ENCODE measurements around the gene SLC5A11.
"Not testable (repeated sequence)": the region's sequence is repeated elsewhere in the genome, so short reads cannot be mapped to it uniquely, and the experiment has no call there.

The SLC5A11 gene, protein sequence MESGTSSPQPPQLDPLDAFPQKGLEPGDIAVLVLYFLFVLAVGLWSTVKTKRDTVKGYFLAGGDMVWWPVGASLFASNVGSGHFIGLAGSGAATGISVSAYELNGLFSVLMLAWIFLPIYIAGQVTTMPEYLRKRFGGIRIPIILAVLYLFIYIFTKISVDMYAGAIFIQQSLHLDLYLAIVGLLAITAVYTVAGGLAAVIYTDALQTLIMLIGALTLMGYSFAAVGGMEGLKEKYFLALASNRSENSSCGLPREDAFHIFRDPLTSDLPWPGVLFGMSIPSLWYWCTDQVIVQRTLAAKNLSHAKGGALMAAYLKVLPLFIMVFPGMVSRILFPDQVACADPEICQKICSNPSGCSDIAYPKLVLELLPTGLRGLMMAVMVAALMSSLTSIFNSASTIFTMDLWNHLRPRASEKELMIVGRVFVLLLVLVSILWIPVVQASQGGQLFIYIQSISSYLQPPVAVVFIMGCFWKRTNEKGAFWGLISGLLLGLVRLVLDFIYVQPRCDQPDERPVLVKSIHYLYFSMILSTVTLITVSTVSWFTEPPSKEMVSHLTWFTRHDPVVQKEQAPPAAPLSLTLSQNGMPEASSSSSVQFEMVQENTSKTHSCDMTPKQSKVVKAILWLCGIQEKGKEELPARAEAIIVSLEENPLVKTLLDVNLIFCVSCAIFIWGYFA

GRCh38 chr16:24845726-24846547 lies at the start of gene SLC5A11:
Gene SLC5A11 (plus strand): TSS chr16:24845963. CDS start chr16:24858644, 12,681 bp downstream.
- no peaks in the 10 kb centered on the region for H3K9me3 ChIP-seq (ENCODE audit: control insufficient read depth, insufficient read depth, low read length)
- no peaks in the 10 kb centered on the region for H3K27me3 ChIP-seq (ENCODE audit: control insufficient read depth, insufficient read depth, low read length)
- H3K4me1 ChIP-seq (ENCODE audit: control insufficient read depth, insufficient read depth, low read length): peaks cover 1% of the 10 kb centered on the region; the same call in 1 of the 2 replicates
- H3K4me3 ChIP-seq (ENCODE audit: low read length): no peak within 1 kb of the TSS
- H3K36me3 ChIP-seq (ENCODE audit: control insufficient read depth, insufficient read depth, low read length): no peaks in the 10 kb centered on the region
- no peak for DNase-seq (ENCODE audit: low read depth, low spot score)
- H3K27ac ChIP-seq (ENCODE audit: low read length): no peak within 1 kb of the TSS
- no CpG with 5 or more reads among the region's 21 CpGs for WGBS (ENCODE audit: insufficient coverage, insufficient read length)

- Histone ChIP-seq H3K36me3 (ENCODE audit: control insufficient read depth, insufficient read depth, low read length) (peaks cover 36% of the 10 kb centered on the region; the same call in 1 of the 2 replicates), H3K27ac (ENCODE audit: low read length) (no peak overlapping the region), H3K9me3 (ENCODE audit: control insufficient read depth, insufficient read depth, low read length) (no peaks in the 10 kb centered on the region), H3K4me1 (ENCODE audit: control insufficient read depth, insufficient read depth, low read length) (no peaks in the 10 kb centered on the region), H3K27me3 (ENCODE audit: control insufficient read depth, insufficient read depth, low read length) (no peaks in the 10 kb centered on the region), H3K4me3 (ENCODE audit: low read length) (no peak overlapping the region)
- DNase-seq (ENCODE audit: low read depth, low spot score): no peak
- WGBS (ENCODE audit: insufficient coverage, insufficient read length): no CpG with 5 or more reads among the region's 4 CpGs
These were observed 45.2 kb upstream of the SLC5A11 start for GRCh38 chr16:24800586-24800985.

- Histone ChIP-seq H3K4me1 (ENCODE audit: control insufficient read depth, insufficient read depth, low read length) (no peaks in the 10 kb centered on the region), H3K9me3 (ENCODE audit: control insufficient read depth, insufficient read depth, low read length) (no peaks in the 10 kb centered on the region), H3K27me3 (ENCODE audit: control insufficient read depth, insufficient read depth, low read length) (no peaks in the 10 kb centered on the region), H3K36me3 (ENCODE audit: control insufficient read depth, insufficient read depth, low read length) (peaks cover 41% of the 10 kb centered on the region; the same call in 1 of the 2 replicates), H3K27ac (ENCODE audit: low read length) (no peak overlapping the region), H3K4me3 (ENCODE audit: low read length) (no peak overlapping the region)
- DNase-seq (ENCODE audit: low read depth, low spot score): no peak
- WGBS (ENCODE audit: insufficient coverage, insufficient read length): 100% methylated on average over 1 of the region's 3 CpGs
These were observed 43.9 kb upstream of the SLC5A11 start for GRCh38 chr16:24801761-24802302.

GRCh38 chr16:24805484-24805883 lies 40.3 kb upstream of the SLC5A11 start:
- Histone ChIP-seq H3K9me3 (ENCODE audit: control insufficient read depth, insufficient read depth, low read length) (no peaks in the 10 kb centered on the region), H3K27ac (ENCODE audit: low read length) (no peak overlapping the region), H3K4me3 (ENCODE audit: low read length) (no peak overlapping the region), H3K27me3 (ENCODE audit: control insufficient read depth, insufficient read depth, low read length) (no peaks in the 10 kb centered on the region), H3K36me3 (ENCODE audit: control insufficient read depth, insufficient read depth, low read length) (peaks cover 41% of the 10 kb centered on the region; the same call in 1 of the 2 replicates), H3K4me1 (ENCODE audit: control insufficient read depth, insufficient read depth, low read length) (no peaks in the 10 kb centered on the region)
- no peak for DNase-seq (ENCODE audit: low read depth, low spot score)
- WGBS (ENCODE audit: insufficient coverage, insufficient read length): no CpG with 5 or more reads among the region's 5 CpGs

DNA sequence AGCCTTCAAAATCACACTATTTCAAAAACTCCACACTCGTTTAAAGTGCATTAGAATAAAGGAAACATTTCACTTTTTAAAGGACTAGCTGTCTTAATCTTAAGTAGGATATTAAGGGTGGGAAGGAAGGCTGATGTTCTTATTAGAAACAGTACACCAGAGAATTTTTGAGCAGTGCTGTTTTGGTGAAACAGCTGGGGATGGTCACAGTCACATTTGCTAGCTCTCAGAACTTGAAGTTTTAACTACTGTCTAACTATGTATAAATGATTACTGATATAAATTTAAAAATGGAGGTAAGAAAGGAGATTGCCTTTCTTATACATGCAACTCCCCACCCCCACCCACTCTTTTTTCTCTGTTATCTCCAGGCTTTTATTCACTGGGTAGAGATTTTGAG lies 38.5 kb upstream of the SLC5A11 start:
- Histone ChIP-seq H3K4me1 (ENCODE audit: control insufficient read depth, insufficient read depth, low read length) (no peaks in the 10 kb centered on the region), H3K27me3 (ENCODE audit: control insufficient read depth, insufficient read depth, low read length) (no peaks in the 10 kb centered on the region), H3K4me3 (ENCODE audit: low read length) (no peak overlapping the region), H3K36me3 (ENCODE audit: control insufficient read depth, insufficient read depth, low read length) (peaks cover 43% of the 10 kb centered on the region; the same call in 1 of the 2 replicates), H3K9me3 (ENCODE audit: control insufficient read depth, insufficient read depth, low read length) (no peaks in the 10 kb centered on the region), H3K27ac (ENCODE audit: low read length) (no peak overlapping the region)
- no CpG with 5 or more reads among the region's 1 CpG for WGBS (ENCODE audit: insufficient coverage, insufficient read length)
- DNase-seq (ENCODE audit: low read depth, low spot score): no peak

DNA sequence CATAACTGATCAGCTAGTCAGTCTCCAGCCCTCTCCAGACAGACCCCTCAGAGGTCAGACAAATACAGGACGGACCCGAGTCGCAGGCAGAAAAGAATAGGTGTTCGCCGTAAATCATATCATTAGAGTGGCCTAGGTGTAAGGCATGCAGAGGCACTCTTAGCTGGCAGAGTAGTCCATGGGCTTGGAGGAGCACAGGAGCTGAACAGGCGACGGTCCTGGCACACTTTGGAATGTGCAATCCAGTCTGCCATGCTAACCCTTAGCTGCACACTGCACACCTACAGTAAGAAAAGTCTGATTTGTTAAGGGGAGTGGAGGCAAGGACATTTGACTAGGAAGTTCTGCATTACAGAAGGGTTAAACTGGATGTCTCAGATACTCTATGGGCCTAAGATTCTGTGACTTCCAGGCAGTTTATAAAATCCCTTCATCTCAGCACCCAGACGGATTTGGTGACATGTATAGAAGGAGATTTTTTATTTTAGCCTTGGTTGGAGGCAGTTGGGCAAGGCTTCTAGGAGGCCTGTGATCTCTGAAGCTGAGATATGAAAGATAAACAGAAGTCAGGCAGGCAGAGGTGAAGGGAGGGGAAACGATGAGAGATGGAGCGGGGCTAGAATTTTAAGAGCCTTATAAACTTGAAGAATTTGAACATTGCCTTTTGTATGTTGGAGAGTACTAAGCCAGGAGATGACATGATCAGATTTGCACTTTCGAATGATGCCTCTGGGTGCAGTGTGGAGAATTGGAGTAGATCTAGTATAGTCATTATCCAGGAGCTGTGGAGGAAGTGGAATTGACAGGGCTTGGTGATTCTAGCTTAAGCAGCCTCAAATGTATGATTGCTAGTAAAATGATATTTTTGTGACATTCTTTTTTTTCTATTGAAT lies 34.6 kb upstream of the SLC5A11 start:
- H3K27me3 ChIP-seq (ENCODE audit: control insufficient read depth, insufficient read depth, low read length): no peaks in the 10 kb centered on the region
- no peaks in the 10 kb centered on the region for H3K4me1 ChIP-seq (ENCODE audit: control insufficient read depth, insufficient read depth, low read length)
- no peak for DNase-seq (ENCODE audit: low read depth, low spot score)
- H3K27ac ChIP-seq (ENCODE audit: low read length): no peak overlapping the region
- WGBS (ENCODE audit: insufficient coverage, insufficient read length): no CpG with 5 or more reads among the region's 11 CpGs
- peaks cover 35% of the 10 kb centered on the region; the same call in 1 of the 2 replicates for H3K36me3 ChIP-seq (ENCODE audit: control insufficient read depth, insufficient read depth, low read length)
- H3K9me3 ChIP-seq (ENCODE audit: control insufficient read depth, insufficient read depth, low read length): no peaks in the 10 kb centered on the region
- H3K4me3 ChIP-seq (ENCODE audit: low read length): no peak overlapping the region

DNA sequence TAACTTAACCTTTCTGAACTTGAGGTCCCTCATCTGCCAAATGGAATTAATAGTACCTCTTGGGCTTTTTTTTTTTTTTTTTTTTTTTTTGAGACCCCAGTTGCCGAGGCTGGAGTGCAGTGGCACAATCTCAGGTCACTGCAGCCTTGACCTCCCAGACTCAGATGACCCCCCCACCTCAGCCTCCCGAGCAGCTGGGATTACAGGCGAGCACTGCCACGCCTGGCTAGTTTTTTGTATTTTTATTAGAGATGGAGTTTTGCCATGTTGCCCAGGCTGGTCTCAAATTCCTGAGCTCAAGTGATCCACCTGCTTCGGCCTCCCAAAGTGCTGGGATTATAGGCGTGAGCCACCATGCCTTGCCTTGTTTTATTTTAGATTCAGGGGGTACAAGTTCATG lies 33.0 kb upstream of the SLC5A11 start:
- peaks cover 33% of the 10 kb centered on the region for H3K36me3 ChIP-seq (ENCODE audit: control insufficient read depth, insufficient read depth, low read length)
- not testable (repeated sequence) for H3K27ac ChIP-seq (ENCODE audit: low read length)
- no CpG with 5 or more reads among the region's 6 CpGs for WGBS (ENCODE audit: insufficient coverage, insufficient read length)

GRCh38 chr16:24815021-24815420 lies 30.7 kb upstream of the SLC5A11 start:
- Histone ChIP-seq H3K9me3 (ENCODE audit: control insufficient read depth, insufficient read depth, low read length) (no peaks in the 10 kb centered on the region), H3K27me3 (ENCODE audit: control insufficient read depth, insufficient read depth, low read length) (no peaks in the 10 kb centered on the region), H3K4me3 (ENCODE audit: low read length) (no peak overlapping the region), H3K27ac (ENCODE audit: low read length) (no peak overlapping the region), H3K36me3 (ENCODE audit: control insufficient read depth, insufficient read depth, low read length) (peaks cover 42% of the 10 kb centered on the region), H3K4me1 (ENCODE audit: control insufficient read depth, insufficient read depth, low read length) (no peaks in the 10 kb centered on the region)
- WGBS (ENCODE audit: insufficient coverage, insufficient read length): no CpG with 5 or more reads among the region's 7 CpGs
- no peak for DNase-seq (ENCODE audit: low read depth, low spot score)

More for the DNA sequence above, 33.0 kb upstream of the SLC5A11 start:
- H3K4me3 ChIP-seq (ENCODE audit: low read length); H3K27me3 ChIP-seq (ENCODE audit: control insufficient read depth, insufficient read depth, low read length); H3K9me3 ChIP-seq (ENCODE audit: control insufficient read depth, insufficient read depth, low read length); DNase-seq (ENCODE audit: low read depth, low spot score); H3K4me1 ChIP-seq (ENCODE audit: control insufficient read depth, insufficient read depth, low read length): not testable (repeated sequence)

- no peaks in the 10 kb centered on the region for H3K4me1 ChIP-seq (ENCODE audit: control insufficient read depth, insufficient read depth, low read length)
- H3K9me3 ChIP-seq (ENCODE audit: control insufficient read depth, insufficient read depth, low read length): no peaks in the 10 kb centered on the region
- no peak for DNase-seq (ENCODE audit: low read depth, low spot score)
- H3K36me3 ChIP-seq (ENCODE audit: control insufficient read depth, insufficient read depth, low read length): peaks cover 46% of the 10 kb centered on the region
- H3K27ac ChIP-seq (ENCODE audit: low read length): no peak overlapping the region
- 100% methylated on average over 1 of the region's 6 CpGs for WGBS (ENCODE audit: insufficient coverage, insufficient read length)
- H3K4me3 ChIP-seq (ENCODE audit: low read length): no peak overlapping the region
- no peaks in the 10 kb centered on the region for H3K27me3 ChIP-seq (ENCODE audit: control insufficient read depth, insufficient read depth, low read length)
These were observed 29.1 kb upstream of the SLC5A11 start for GRCh38 chr16:24816688-24817087.
